Measurements from ENCODE around the gene KREMEN1. TPM values are rescaled to one million over a fixed set of nuclear protein-coding genes. Genes with fewer than 3 reads are reported as not detected.
A peak's percentile ranks its signal among the peaks of the same experiment; 100 is the strongest.

Gene KREMEN1
- total and polyA plus RNA-seq, 2 experiments from 2014 or later: 1.8 to 3.8 TPM

DNA sequence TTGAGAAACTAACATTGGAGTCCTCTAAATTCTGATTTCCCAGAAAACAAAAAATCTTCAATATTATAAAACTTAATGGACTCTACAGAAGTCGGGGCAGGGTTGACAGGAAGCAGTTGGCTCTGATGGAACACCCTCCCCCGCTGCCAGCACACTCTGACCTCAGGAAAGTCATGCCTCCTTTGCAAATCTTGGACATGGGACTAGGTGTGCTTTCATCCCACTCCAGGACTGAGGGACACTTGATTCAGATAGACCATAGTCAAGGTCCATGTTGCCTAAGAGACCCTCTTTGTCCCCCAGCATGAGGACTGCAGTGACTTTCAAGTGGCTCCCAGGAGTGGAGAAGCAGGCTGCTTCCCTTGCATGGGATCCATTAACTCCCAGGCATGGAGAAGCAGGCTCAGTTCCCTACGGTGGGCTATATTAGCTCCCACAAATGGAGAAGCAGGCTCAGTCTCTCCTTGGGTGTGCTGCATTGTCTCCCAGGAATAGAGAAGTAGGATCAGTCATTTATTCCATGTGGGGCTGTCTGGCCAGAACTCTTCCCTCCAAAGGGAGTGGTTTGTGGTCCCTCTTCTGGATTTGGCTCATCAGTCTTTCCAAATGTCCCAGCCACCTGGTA, 49.6 kb upstream of the KREMEN1 start:
- H3F3A ChIP-seq (replicated peaks; ENCODE audit: low read depth): no peaks in the 10 kb centered on the region
- DNase-seq (ENCODE audit: low spot score): no peak
- H3K4me2 ChIP-seq: peak overlapping the region; percentile 41; the same call in 1 of the 2 replicates
- TF ChIP-seq ZNF114 (CRISPR knock-in tag; IDR thresholded peaks at IDR 0.05): no peak
- TF ChIP-seq EZH2 (IDR thresholded peaks at IDR 0.05; ENCODE audit: low read depth, unreplicated experiment): no peak
- no peak for TF ChIP-seq EZH2phosphoT487 (IDR thresholded peaks at IDR 0.05; ENCODE audit: unreplicated experiment)
- TF ChIP-seq JUNB (IDR thresholded peaks at IDR 0.05; ENCODE audit: unreplicated experiment): no peak
- TF ChIP-seq NANOG (IDR thresholded peaks at IDR 0.05; ENCODE audit: borderline replicate concordance): no peak
- Mint-ChIP-seq H3K27ac (no peak overlapping the region), H3K4me3 (no peak overlapping the region), H3K4me1 (peaks cover 31% of the 10 kb centered on the region), H3K36me3 (ENCODE audit: low read depth) (peaks cover 6% of the 10 kb centered on the region), H3K9me3 (peaks cover 3% of the 10 kb centered on the region; the same call in 2 of the 3 replicates), H3K27me3 (ENCODE audit: insufficient read depth, low read depth, poor library complexity) (peaks cover 3% of the 10 kb centered on the region)
- H3K79me2 ChIP-seq (replicated peaks; ENCODE audit: insufficient read depth): peaks cover 53% of the 10 kb centered on the region
- H4K20me1 ChIP-seq (replicated peaks; ENCODE audit: insufficient read depth): no peaks in the 10 kb centered on the region; the same call in 1 of the 2 replicates
- H3K4me3 ChIP-seq: no peak overlapping the region
- no peaks in the 10 kb centered on the region for H3K27me3 ChIP-seq (ENCODE audit: insufficient read depth)
- H3K27ac ChIP-seq (ENCODE audit: low read depth): peak overlapping the region; percentile 47; the same call in 1 of the 2 replicates
- H3K9me2 ChIP-seq (ENCODE audit: insufficient read depth): no peaks in the 10 kb centered on the region
- ATAC-seq: no peak; the same call in 2 of the 3 replicates
- H2AFZ ChIP-seq: no peak overlapping the region
- peaks cover 20% of the 10 kb centered on the region for H3K4me1 ChIP-seq (ENCODE audit: insufficient read depth)
- H3K36me3 ChIP-seq (ENCODE audit: insufficient read depth): no peaks in the 10 kb centered on the region

DNA sequence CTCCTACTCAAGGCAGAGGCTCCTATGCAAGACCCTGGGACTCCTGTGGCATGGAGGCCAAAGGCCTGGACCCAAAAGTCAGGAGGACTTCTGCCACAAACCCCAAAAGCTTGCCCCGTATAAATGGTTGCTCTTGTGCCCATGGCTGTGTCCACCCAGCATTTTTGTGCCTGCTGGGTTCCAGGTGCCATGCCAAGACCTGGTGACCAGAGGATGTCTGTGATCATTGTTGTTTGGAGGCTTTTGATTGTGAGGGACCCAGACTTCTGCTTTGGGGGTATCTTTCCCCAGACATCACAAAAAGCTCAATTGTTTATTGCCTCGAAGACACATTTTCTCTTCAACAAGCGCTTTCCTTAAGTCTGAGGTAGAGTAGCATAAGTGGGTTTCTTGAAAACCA, 46.3 kb upstream of the KREMEN1 start:
- ATAC-seq (no peak), DNase-seq (ENCODE audit: low spot score) (no peak)
- TF ChIP-seq EZH2 (IDR thresholded peaks at IDR 0.05; ENCODE audit: low read depth, unreplicated experiment): no peak
- Mint-ChIP-seq H3K27me3 (ENCODE audit: insufficient read depth, low read depth, poor library complexity) (peaks cover 3% of the 10 kb centered on the region), H3K9me3 (no peaks in the 10 kb centered on the region), H3K36me3 (ENCODE audit: low read depth) (peaks cover 3% of the 10 kb centered on the region; the same call in 1 of the 3 replicates), H3K4me3 (no peak overlapping the region), H3K4me1 (peaks cover 56% of the 10 kb centered on the region), H3K27ac (no peak overlapping the region)
- Histone ChIP-seq H3K79me2 (replicated peaks; ENCODE audit: insufficient read depth) (peaks cover 59% of the 10 kb centered on the region), H3K27me3 (ENCODE audit: insufficient read depth) (no peaks in the 10 kb centered on the region), H2AFZ (no peak overlapping the region), H3K4me2 (no peak overlapping the region), H3K4me1 (ENCODE audit: insufficient read depth) (peaks cover 41% of the 10 kb centered on the region), H3K4me3 (no peak overlapping the region), H4K20me1 (replicated peaks; ENCODE audit: insufficient read depth) (no peaks in the 10 kb centered on the region; the same call in 1 of the 2 replicates), H3F3A (replicated peaks; ENCODE audit: low read depth) (peaks cover 5% of the 10 kb centered on the region; the same call in 1 of the 2 replicates), H3K36me3 (ENCODE audit: insufficient read depth) (no peaks in the 10 kb centered on the region), H3K27ac (ENCODE audit: low read depth) (no peak overlapping the region), H3K9me2 (ENCODE audit: insufficient read depth) (no peaks in the 10 kb centered on the region)

- H3K9me2 ChIP-seq (ENCODE audit: insufficient read depth): no peaks in the 10 kb centered on the region
- no peak for ATAC-seq
- H3K27me3 Mint-ChIP-seq (ENCODE audit: insufficient read depth, low read depth, poor library complexity): peaks cover 3% of the 10 kb centered on the region
- H3K4me2 ChIP-seq: no peak overlapping the region
- H3K27ac Mint-ChIP-seq: no peak overlapping the region
- peaks cover 43% of the 10 kb centered on the region for H3K4me1 ChIP-seq (ENCODE audit: insufficient read depth)
- H3K27ac ChIP-seq (ENCODE audit: low read depth): no peak overlapping the region
- H3K36me3 Mint-ChIP-seq (ENCODE audit: low read depth): peaks cover 5% of the 10 kb centered on the region; the same call in 2 of the 3 replicates
- H3K4me3 Mint-ChIP-seq: no peak overlapping the region
- H3F3A ChIP-seq (replicated peaks; ENCODE audit: low read depth): peaks cover 5% of the 10 kb centered on the region; the same call in 1 of the 2 replicates
- no peaks in the 10 kb centered on the region for H3K36me3 ChIP-seq (ENCODE audit: insufficient read depth)
- H3K9me3 Mint-ChIP-seq: no peaks in the 10 kb centered on the region
- H3K79me2 ChIP-seq (replicated peaks; ENCODE audit: insufficient read depth): peaks cover 63% of the 10 kb centered on the region
- H4K20me1 ChIP-seq (replicated peaks; ENCODE audit: insufficient read depth): no peaks in the 10 kb centered on the region; the same call in 1 of the 2 replicates
- H3K27me3 ChIP-seq (ENCODE audit: insufficient read depth): no peaks in the 10 kb centered on the region
- peaks cover 54% of the 10 kb centered on the region for H3K4me1 Mint-ChIP-seq
- no peak overlapping the region for H3K4me3 ChIP-seq
- no peak for DNase-seq (ENCODE audit: low spot score)
- H2AFZ ChIP-seq: no peak overlapping the region
- TF ChIP-seq NANOG (IDR thresholded peaks at IDR 0.05; ENCODE audit: borderline replicate concordance): no peak
- no peak for TF ChIP-seq ETS1 (IDR thresholded peaks at IDR 0.05)
- TF ChIP-seq, protein P1, sequence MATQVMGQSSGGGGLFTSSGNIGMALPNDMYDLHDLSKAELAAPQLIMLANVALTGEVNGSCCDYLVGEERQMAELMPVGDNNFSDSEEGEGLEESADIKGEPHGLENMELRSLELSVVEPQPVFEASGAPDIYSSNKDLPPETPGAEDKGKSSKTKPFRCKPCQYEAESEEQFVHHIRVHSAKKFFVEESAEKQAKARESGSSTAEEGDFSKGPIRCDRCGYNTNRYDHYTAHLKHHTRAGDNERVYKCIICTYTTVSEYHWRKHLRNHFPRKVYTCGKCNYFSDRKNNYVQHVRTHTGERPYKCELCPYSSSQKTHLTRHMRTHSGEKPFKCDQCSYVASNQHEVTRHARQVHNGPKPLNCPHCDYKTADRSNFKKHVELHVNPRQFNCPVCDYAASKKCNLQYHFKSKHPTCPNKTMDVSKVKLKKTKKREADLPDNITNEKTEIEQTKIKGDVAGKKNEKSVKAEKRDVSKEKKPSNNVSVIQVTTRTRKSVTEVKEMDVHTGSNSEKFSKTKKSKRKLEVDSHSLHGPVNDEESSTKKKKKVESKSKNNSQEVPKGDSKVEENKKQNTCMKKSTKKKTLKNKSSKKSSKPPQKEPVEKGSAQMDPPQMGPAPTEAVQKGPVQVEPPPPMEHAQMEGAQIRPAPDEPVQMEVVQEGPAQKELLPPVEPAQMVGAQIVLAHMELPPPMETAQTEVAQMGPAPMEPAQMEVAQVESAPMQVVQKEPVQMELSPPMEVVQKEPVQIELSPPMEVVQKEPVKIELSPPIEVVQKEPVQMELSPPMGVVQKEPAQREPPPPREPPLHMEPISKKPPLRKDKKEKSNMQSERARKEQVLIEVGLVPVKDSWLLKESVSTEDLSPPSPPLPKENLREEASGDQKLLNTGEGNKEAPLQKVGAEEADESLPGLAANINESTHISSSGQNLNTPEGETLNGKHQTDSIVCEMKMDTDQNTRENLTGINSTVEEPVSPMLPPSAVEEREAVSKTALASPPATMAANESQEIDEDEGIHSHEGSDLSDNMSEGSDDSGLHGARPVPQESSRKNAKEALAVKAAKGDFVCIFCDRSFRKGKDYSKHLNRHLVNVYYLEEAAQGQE (IDR thresholded peaks at IDR 0.05; ENCODE audit: unreplicated experiment): no peak
- TF ChIP-seq JUNB (IDR thresholded peaks at IDR 0.05; ENCODE audit: unreplicated experiment): no peak
- TF ChIP-seq EZH2phosphoT487 (IDR thresholded peaks at IDR 0.05; ENCODE audit: unreplicated experiment): no peak
- no peak for TF ChIP-seq EZH2 (IDR thresholded peaks at IDR 0.05; ENCODE audit: low read depth, unreplicated experiment)
- TF ChIP-seq, protein P2, sequence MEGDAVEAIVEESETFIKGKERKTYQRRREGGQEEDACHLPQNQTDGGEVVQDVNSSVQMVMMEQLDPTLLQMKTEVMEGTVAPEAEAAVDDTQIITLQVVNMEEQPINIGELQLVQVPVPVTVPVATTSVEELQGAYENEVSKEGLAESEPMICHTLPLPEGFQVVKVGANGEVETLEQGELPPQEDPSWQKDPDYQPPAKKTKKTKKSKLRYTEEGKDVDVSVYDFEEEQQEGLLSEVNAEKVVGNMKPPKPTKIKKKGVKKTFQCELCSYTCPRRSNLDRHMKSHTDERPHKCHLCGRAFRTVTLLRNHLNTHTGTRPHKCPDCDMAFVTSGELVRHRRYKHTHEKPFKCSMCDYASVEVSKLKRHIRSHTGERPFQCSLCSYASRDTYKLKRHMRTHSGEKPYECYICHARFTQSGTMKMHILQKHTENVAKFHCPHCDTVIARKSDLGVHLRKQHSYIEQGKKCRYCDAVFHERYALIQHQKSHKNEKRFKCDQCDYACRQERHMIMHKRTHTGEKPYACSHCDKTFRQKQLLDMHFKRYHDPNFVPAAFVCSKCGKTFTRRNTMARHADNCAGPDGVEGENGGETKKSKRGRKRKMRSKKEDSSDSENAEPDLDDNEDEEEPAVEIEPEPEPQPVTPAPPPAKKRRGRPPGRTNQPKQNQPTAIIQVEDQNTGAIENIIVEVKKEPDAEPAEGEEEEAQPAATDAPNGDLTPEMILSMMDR (conservative IDR thresholded peaks at IDR 0.05; ENCODE audit: low read depth in 2 of 2): no peak
- TF ChIP-seq STAT1 (IDR thresholded peaks at IDR 0.05; ENCODE audit: unreplicated experiment): no peak
- no peak for TF ChIP-seq ZNF114 (CRISPR knock-in tag; IDR thresholded peaks at IDR 0.05)
These were observed 44.4 kb upstream of the KREMEN1 start for GRCh38 chr22:29028468-29028867.
